Caco-2 (cell line): ENCODE data around the gene NEMP1. TPM values are rescaled to one million over a fixed set of nuclear protein-coding genes. Genes with fewer than 3 reads are reported as not detected.
A peak's percentile ranks its signal among the peaks of the same experiment; 100 is the strongest.

Experiments
- BruUV-seq: library from RNA; stranded (reverse); fragments of 400-500 nt; replicated peaks from 2 replicates; lab custom pipeline; 2021; lab: Mats Ljungman, UMichigan
- CTCF ChIA-PET: fragments of 300-600 bp; sonication (Branson Sonifier 250); formaldehyde crosslinking; loops from one replicate; lab custom pipeline; 2022; ENCODE audit warnings: antibody characterized with exemption; lab: Charles Lee
- POLR2A ChIA-PET: fragments of 300-600 bp; sonication (Branson Sonifier 250); formaldehyde crosslinking; loops from one replicate; lab custom pipeline; 2022; ENCODE audit warnings: antibody characterized with exemption; lab: Charles Lee
- DNase-seq, 2 experiments: peaks; one replicate each; pipeline versions ENCODE4 v3.0.0 to v3.0.0-alpha.2; 2020 to 2022
- H3K27me3 ChIP-seq: replicated peaks from 2 replicates; pipeline ENCODE4 v1.6.0; 2011; ENCODE audit warnings: low read length; ENCODE audit not compliant: control insufficient read depth, insufficient read depth
- H3K36me3 ChIP-seq: 2 replicates; pipeline ENCODE4 v1.5.1; 2011; ENCODE audit warnings: low read length; ENCODE audit not compliant: control insufficient read depth, insufficient read depth
- H3K4me1 ChIP-seq: fragments of 250-450 bp; sonication (Bioruptor Pico); 2 replicates; pipeline ENCODE4 v1.5.1; 2020; ENCODE audit warnings: mild to moderate bottlenecking
- H3K4me3 ChIP-seq: 2 replicates; pipeline ENCODE4 v1.5.1; 2011; ENCODE audit warnings: low read depth, mild to moderate bottlenecking, control low read depth, low read length
- H3K9me3 ChIP-seq: fragments of 250-450 bp; sonication (Bioruptor Pico); 2 replicates; pipeline ENCODE4 v1.5.1; 2020; ENCODE audit warnings: mild to moderate bottlenecking, moderate library complexity
- H3K27ac Mint-ChIP-seq: one replicate; pipeline ENCODE4 v1.8.0; 2022; ENCODE audit warnings: mixed read lengths; ENCODE audit not compliant: unreplicated experiment
- H3K27me3 Mint-ChIP-seq: one replicate; pipeline ENCODE4 v1.8.0; 2022; ENCODE audit warnings: mixed read lengths; ENCODE audit not compliant: insufficient read depth, unreplicated experiment
- H3K36me3 Mint-ChIP-seq: one replicate; pipeline ENCODE4 v1.8.0; 2022; ENCODE audit warnings: mild to moderate bottlenecking, mixed read lengths; ENCODE audit not compliant: insufficient read depth, unreplicated experiment
- H3K4me1 Mint-ChIP-seq: one replicate; pipeline ENCODE4 v1.8.0; 2022; ENCODE audit warnings: low read depth, mixed read lengths; ENCODE audit not compliant: unreplicated experiment
- H3K4me3 Mint-ChIP-seq: one replicate; pipeline ENCODE4 v1.8.0; 2022; ENCODE audit warnings: mild to moderate bottlenecking, moderate library complexity, mixed read lengths; ENCODE audit not compliant: unreplicated experiment
- H3K9me3 Mint-ChIP-seq: one replicate; pipeline ENCODE4 v1.8.0; 2022; ENCODE audit warnings: mixed read lengths; ENCODE audit not compliant: unreplicated experiment
- intact Hi-C: fragments of 100-400 bp; cut with micrococcal nuclease; formaldehyde crosslinking; loops from one replicate; pipeline ENCODE4 v1.10.0; 2022; ENCODE audit not compliant: unreplicated experiment
- total RNA-seq: library from RNA; stranded (reverse); gene quantifications from 2 replicates; pipeline ENCODE4 v1.2.3, GENCODE V29; 2022
- TF ChIP-seq, protein P1 (sequence below), 2 experiments: fragments of 200-600 bp in 1 of 2; IDR thresholded peaks; 1 replicate in 1 of 2; 2 replicates in 1 of 2; pipeline versions ENCODE4 v1.5.1 to v1.8.0; 2011 to 2022; ENCODE audit warnings: antibody characterized with exemption in 1 of 2, control low read depth in 1 of 2, inconsistent platforms in 1 of 2, low read depth in 1 of 2, low read length in 1 of 2, mild to moderate bottlenecking in 1 of 2, moderate library complexity in 1 of 2; ENCODE audit not compliant: insufficient read depth in 1 of 2, severe bottlenecking in 1 of 2, unreplicated experiment in 1 of 2

The NEMP1 gene
- total RNA-seq, 1 experiment from 2014 or later = 40.1 TPM

DNA sequence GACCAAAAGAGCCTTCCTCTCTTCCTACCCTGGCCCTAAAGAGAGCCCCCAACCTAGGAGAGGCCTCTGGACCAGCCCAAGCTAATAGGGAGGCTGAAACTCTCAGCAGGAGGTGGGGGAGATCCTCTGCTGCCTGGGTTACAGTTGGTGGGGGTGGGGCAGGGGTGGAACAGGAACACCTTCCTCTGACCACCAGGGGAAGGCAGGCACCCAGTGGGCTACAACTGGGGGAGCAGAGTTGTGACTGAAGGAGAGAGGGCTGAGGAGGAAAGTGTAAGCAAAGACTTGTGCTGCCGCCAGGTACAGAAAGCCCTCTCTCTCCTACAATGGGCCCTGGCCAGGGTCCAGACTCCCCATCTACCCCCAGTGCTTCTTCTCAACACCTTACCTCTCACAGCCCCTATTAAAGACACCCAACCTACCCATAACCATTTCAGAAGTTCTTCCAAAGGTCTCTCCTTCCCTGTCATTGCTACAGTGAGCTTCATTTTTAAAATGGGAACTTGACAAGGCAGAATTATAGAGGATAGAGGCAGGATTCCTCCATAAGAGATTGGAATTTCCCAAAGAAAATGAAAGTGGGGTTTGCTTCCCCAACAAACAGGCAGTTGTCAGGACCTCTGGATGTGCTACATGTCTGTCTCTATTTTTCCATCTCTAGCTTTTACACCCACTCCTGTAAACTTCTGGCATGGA, 30.0 kb downstream of the NEMP1 start:
- H3K36me3 Mint-ChIP-seq = no peaks in the 10 kb centered on the region
- no peak overlapping the region for H3K27ac Mint-ChIP-seq
- peak overlapping the region; percentile 57 for H3K4me3 Mint-ChIP-seq
- Histone ChIP-seq H3K27me3 (no peaks in the 10 kb centered on the region), H3K4me1 (peaks cover 22% of the 10 kb centered on the region), H3K36me3 (peaks cover 5% of the 10 kb centered on the region; the same call in 1 of the 2 replicates), H3K9me3 (no peaks in the 10 kb centered on the region), H3K4me3 (peak overlapping the region; percentile 25)
- CTCF ChIA-PET = interaction anchor here (0.6 to 1.7 kb wide), 3 partner anchors 18 to 63 kb away, joined by 3 to 6 read pairs (median 5); no protein-coding TSS in a partner anchor
- no peaks in the 10 kb centered on the region for H3K9me3 Mint-ChIP-seq
- BruUV-seq = no TSS peak
- peaks cover 28% of the 10 kb centered on the region for H3K4me1 Mint-ChIP-seq
- POLR2A ChIA-PET = no interaction called here
- intact Hi-C loops = no loop called here
- no peak for DNase-seq
- TF ChIP-seq, protein P1, sequence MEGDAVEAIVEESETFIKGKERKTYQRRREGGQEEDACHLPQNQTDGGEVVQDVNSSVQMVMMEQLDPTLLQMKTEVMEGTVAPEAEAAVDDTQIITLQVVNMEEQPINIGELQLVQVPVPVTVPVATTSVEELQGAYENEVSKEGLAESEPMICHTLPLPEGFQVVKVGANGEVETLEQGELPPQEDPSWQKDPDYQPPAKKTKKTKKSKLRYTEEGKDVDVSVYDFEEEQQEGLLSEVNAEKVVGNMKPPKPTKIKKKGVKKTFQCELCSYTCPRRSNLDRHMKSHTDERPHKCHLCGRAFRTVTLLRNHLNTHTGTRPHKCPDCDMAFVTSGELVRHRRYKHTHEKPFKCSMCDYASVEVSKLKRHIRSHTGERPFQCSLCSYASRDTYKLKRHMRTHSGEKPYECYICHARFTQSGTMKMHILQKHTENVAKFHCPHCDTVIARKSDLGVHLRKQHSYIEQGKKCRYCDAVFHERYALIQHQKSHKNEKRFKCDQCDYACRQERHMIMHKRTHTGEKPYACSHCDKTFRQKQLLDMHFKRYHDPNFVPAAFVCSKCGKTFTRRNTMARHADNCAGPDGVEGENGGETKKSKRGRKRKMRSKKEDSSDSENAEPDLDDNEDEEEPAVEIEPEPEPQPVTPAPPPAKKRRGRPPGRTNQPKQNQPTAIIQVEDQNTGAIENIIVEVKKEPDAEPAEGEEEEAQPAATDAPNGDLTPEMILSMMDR (IDR thresholded peaks at IDR 0.05; ENCODE audit: insufficient read depth in 1 of 2, low read depth in 1 of 2, low read length in 1 of 2, severe bottlenecking in 1 of 2, unreplicated experiment in 1 of 2) = no peak
- H3K27me3 Mint-ChIP-seq = no peaks in the 10 kb centered on the region

DNA sequence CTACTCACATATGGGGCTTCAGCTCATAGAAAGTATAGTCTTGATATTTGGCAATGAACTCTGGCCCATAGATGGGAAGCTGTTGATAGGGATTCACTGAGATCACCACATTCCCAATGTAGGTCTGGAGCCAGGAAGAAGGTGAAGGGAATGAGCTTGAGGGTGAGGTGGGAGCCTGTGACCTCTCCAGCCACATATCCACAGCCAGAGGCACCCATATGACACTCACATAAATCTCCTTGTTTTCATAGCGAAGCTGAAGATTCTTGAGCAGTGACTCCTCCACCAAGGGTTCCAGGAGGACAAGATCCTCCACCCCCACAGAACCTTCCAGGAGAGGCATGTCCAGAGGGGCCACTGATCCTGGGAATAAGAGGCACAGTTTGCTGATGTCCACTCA, 30.6 kb downstream of the NEMP1 start:
- BruUV-seq = no TSS peak
- H3K27ac Mint-ChIP-seq = no peak overlapping the region

More for the DNA sequence above, 30.6 kb downstream of the NEMP1 start:
- no peak for DNase-seq
- H3K4me3 ChIP-seq = peak overlapping the region; percentile 25; the same call in 1 of the 2 replicates
- H3K4me1 Mint-ChIP-seq = peaks cover 28% of the 10 kb centered on the region
- intact Hi-C loops = no loop called here
- no peaks in the 10 kb centered on the region for H3K9me3 ChIP-seq
- TF ChIP-seq, protein P1 (IDR thresholded peaks at IDR 0.05; ENCODE audit: insufficient read depth in 1 of 2, low read depth in 1 of 2, low read length in 1 of 2, severe bottlenecking in 1 of 2, unreplicated experiment in 1 of 2) = no peak
- POLR2A ChIA-PET = no interaction called here
- no peaks in the 10 kb centered on the region for H3K27me3 ChIP-seq
- H3K4me1 ChIP-seq = peaks cover 22% of the 10 kb centered on the region
- CTCF ChIA-PET = interaction anchor here (0.7 kb wide), 1 partner anchor 64 kb away, joined by 6 read pairs; no protein-coding TSS in a partner anchor
- H3K4me3 Mint-ChIP-seq = peak overlapping the region; percentile 57
- H3K9me3 Mint-ChIP-seq = no peaks in the 10 kb centered on the region
- H3K36me3 ChIP-seq = peaks cover 5% of the 10 kb centered on the region; the same call in 1 of the 2 replicates
- no peaks in the 10 kb centered on the region for H3K36me3 Mint-ChIP-seq
- H3K27me3 Mint-ChIP-seq = no peaks in the 10 kb centered on the region
